ENCODE data around the gene POLH. TPM values are rescaled to one million over a fixed set of nuclear protein-coding genes. Genes with fewer than 3 reads are reported as not detected.
"Not testable (repeated sequence)": the region's sequence is repeated elsewhere in the genome, so short reads cannot be mapped to it uniquely, and the experiment has no call there.

POLH gene
- total and polyA plus RNA-seq, 5 donors from 2014 or later: 10.4 to 14.7 (median 10.8) TPM

GRCh38 chr6:43582911-43583310, 6.9 kb downstream of the POLH start:
- Histone ChIP-seq H3K4me1 (ENCODE audit: control insufficient read depth, insufficient read depth, low read length, poor library complexity, severe bottlenecking) (peaks cover 24% of the 10 kb centered on the region), H3K36me3 (ENCODE audit: control insufficient read depth, insufficient read depth, low read length) (peaks cover 31% of the 10 kb centered on the region), H3K4me3 (ENCODE audit: low read depth, low read length) (no peak overlapping the region), H3K27me3 (ENCODE audit: control insufficient read depth, insufficient read depth, low read length) (no peaks in the 10 kb centered on the region), H3K9me3 (ENCODE audit: control insufficient read depth in 2 of 2, low read length in 2 of 2) (no peaks in the 10 kb centered on the region), H3K27ac (ENCODE audit: insufficient read depth, low read length, poor library complexity, severe bottlenecking) (no peak overlapping the region)
- ATAC-seq (ENCODE audit: low read depth in 2 of 2) (no peak), DNase-seq (no peak)
- Mint-ChIP-seq H3K9me3 (no peaks in the 10 kb centered on the region), H3K27ac (peak overlapping the region; percentile 34 to 92 (median 87)), H3K27me3 (no peaks in the 10 kb centered on the region), H3K36me3 (peaks cover 44% of the 10 kb centered on the region), H3K4me1 (peaks cover 19 to 48% (median 37%) of the 10 kb centered on the region in 4 donors), H3K4me3 (no peak overlapping the region)

GRCh38 chr6:43584892-43585570, 9.0 kb downstream of the POLH start:
- Mint-ChIP-seq H3K27me3 (no peaks in the 10 kb centered on the region), H3K36me3 (peaks cover 54% of the 10 kb centered on the region), H3K4me3 (peak overlapping the region; percentile 23 to 63 (median 47)), H3K27ac (peak overlapping the region; percentile 87 to 91 (median 90)), H3K4me1 (peaks cover 10 to 36% (median 25%) of the 10 kb centered on the region in 4 donors), H3K9me3 (no peaks in the 10 kb centered on the region)
- Histone ChIP-seq H3K27ac (ENCODE audit: insufficient read depth, low read length, poor library complexity, severe bottlenecking) (peak overlapping the region; percentile 55), H3K36me3 (ENCODE audit: control insufficient read depth, insufficient read depth, low read length) (peaks cover 45% of the 10 kb centered on the region), H3K4me3 (ENCODE audit: low read depth, low read length) (peak overlapping the region; percentile 17), H3K27me3 (ENCODE audit: control insufficient read depth, insufficient read depth, low read length) (no peaks in the 10 kb centered on the region), H3K4me1 (ENCODE audit: control insufficient read depth, insufficient read depth, low read length, poor library complexity, severe bottlenecking) (peaks cover 24% of the 10 kb centered on the region), H3K9me3 (ENCODE audit: control insufficient read depth in 2 of 2, low read length in 2 of 2) (no peaks in the 10 kb centered on the region)
- peak in 2 of 3 donors; percentile 24 to 91 for DNase-seq
- ATAC-seq (ENCODE audit: low read depth in 2 of 2): peak; percentile 91 to 97

- H3K4me1 Mint-ChIP-seq: peaks cover 19 to 43% (median 22%) of the 10 kb centered on the region in 4 donors
- no peaks in the 10 kb centered on the region for H3K9me3 Mint-ChIP-seq
- H3K36me3 Mint-ChIP-seq: peaks cover 57% of the 10 kb centered on the region
- peak overlapping the region in 1 of 3 donors; percentile 95 for H3K27ac Mint-ChIP-seq
- Histone ChIP-seq H3K4me1 (ENCODE audit: control insufficient read depth, insufficient read depth, low read length, poor library complexity, severe bottlenecking) (peaks cover 24% of the 10 kb centered on the region), H3K4me3 (ENCODE audit: low read depth, low read length) (no peak overlapping the region), H3K27me3 (ENCODE audit: control insufficient read depth, insufficient read depth, low read length) (no peaks in the 10 kb centered on the region), H3K36me3 (ENCODE audit: control insufficient read depth, insufficient read depth, low read length) (peaks cover 44% of the 10 kb centered on the region), H3K27ac (ENCODE audit: insufficient read depth, low read length, poor library complexity, severe bottlenecking) (no peak overlapping the region), H3K9me3 (ENCODE audit: control insufficient read depth in 2 of 2, low read length in 2 of 2) (no peaks in the 10 kb centered on the region)
- no peak overlapping the region for H3K4me3 Mint-ChIP-seq
- no peak for ATAC-seq (ENCODE audit: low read depth in 2 of 2)
- H3K27me3 Mint-ChIP-seq: no peaks in the 10 kb centered on the region
- DNase-seq: no peak
Measured at GRCh38 chr6:43588194-43588593, 12.2 kb downstream of the POLH start.

- Mint-ChIP-seq H3K36me3 (peaks cover 43% of the 10 kb centered on the region), H3K4me1 (peaks cover 12 to 30% (median 14%) of the 10 kb centered on the region in 4 donors)
- not testable (repeated sequence) for H3K4me3 ChIP-seq (ENCODE audit: low read depth, low read length)
Measured at GRCh38 chr6:43589564-43589963, 13.6 kb downstream of the POLH start.

GRCh38 chr6:43593938-43594337, 18.0 kb downstream of the POLH start:
- Mint-ChIP-seq H3K4me3 (no peak overlapping the region), H3K27me3 (no peaks in the 10 kb centered on the region), H3K9me3 (no peaks in the 10 kb centered on the region)

More at GRCh38 chr6:43589564-43589963, 13.6 kb downstream of the POLH start:
- H3K27me3 ChIP-seq (ENCODE audit: control insufficient read depth, insufficient read depth, low read length); H3K9me3 ChIP-seq (ENCODE audit: control insufficient read depth in 2 of 2, low read length in 2 of 2); DNase-seq; H3K4me3 Mint-ChIP-seq; ATAC-seq (ENCODE audit: low read depth in 2 of 2); H3K27ac ChIP-seq (ENCODE audit: insufficient read depth, low read length, poor library complexity, severe bottlenecking); H3K9me3 Mint-ChIP-seq; H3K27me3 Mint-ChIP-seq; H3K27ac Mint-ChIP-seq: not testable (repeated sequence)
- peaks cover 40% of the 10 kb centered on the region for H3K36me3 ChIP-seq (ENCODE audit: control insufficient read depth, insufficient read depth, low read length)
- H3K4me1 ChIP-seq (ENCODE audit: control insufficient read depth, insufficient read depth, low read length, poor library complexity, severe bottlenecking): peaks cover 12% of the 10 kb centered on the region

GRCh38 chr6:43600595-43600994, 24.6 kb downstream of the POLH start:
- Mint-ChIP-seq H3K27ac (peak overlapping the region in 1 of 3 donors; percentile 20), H3K27me3 (no peaks in the 10 kb centered on the region), H3K36me3 (peaks cover 39% of the 10 kb centered on the region), H3K9me3 (peaks cover 0 to 2% (median 0%) of the 10 kb centered on the region in 7 donors), H3K4me1 (peaks cover 0 to 9% (median 4%) of the 10 kb centered on the region in 4 donors), H3K4me3 (no peak overlapping the region)
- Histone ChIP-seq H3K4me3 (ENCODE audit: low read depth, low read length) (no peak overlapping the region), H3K27me3 (ENCODE audit: control insufficient read depth, insufficient read depth, low read length) (no peaks in the 10 kb centered on the region), H3K36me3 (ENCODE audit: control insufficient read depth, insufficient read depth, low read length) (peaks cover 67% of the 10 kb centered on the region), H3K4me1 (ENCODE audit: control insufficient read depth, insufficient read depth, low read length, poor library complexity, severe bottlenecking) (no peaks in the 10 kb centered on the region), H3K9me3 (ENCODE audit: control insufficient read depth in 2 of 2, low read length in 2 of 2) (no peaks in the 10 kb centered on the region), H3K27ac (ENCODE audit: insufficient read depth, low read length, poor library complexity, severe bottlenecking) (no peak overlapping the region)
- DNase-seq (no peak), ATAC-seq (ENCODE audit: low read depth in 2 of 2) (no peak)

More at GRCh38 chr6:43593938-43594337, 18.0 kb downstream of the POLH start:
- H3K36me3 ChIP-seq (ENCODE audit: control insufficient read depth, insufficient read depth, low read length): peaks cover 30% of the 10 kb centered on the region
- peaks cover 25% of the 10 kb centered on the region for H3K36me3 Mint-ChIP-seq
- peaks cover 0 to 15% (median 7%) of the 10 kb centered on the region in 4 donors for H3K4me1 Mint-ChIP-seq
- no peak overlapping the region for H3K4me3 ChIP-seq (ENCODE audit: low read depth, low read length)
- no peaks in the 10 kb centered on the region for H3K4me1 ChIP-seq (ENCODE audit: control insufficient read depth, insufficient read depth, low read length, poor library complexity, severe bottlenecking)
- ATAC-seq (ENCODE audit: low read depth in 2 of 2) (no peak), DNase-seq (no peak)
- H3K27me3 ChIP-seq (ENCODE audit: control insufficient read depth, insufficient read depth, low read length): no peaks in the 10 kb centered on the region
- H3K27ac Mint-ChIP-seq: no peak overlapping the region
- H3K27ac ChIP-seq (ENCODE audit: insufficient read depth, low read length, poor library complexity, severe bottlenecking): no peak overlapping the region
- no peaks in the 10 kb centered on the region for H3K9me3 ChIP-seq (ENCODE audit: control insufficient read depth in 2 of 2, low read length in 2 of 2)

- H3K9me3 Mint-ChIP-seq: peaks cover 0 to 2% (median 0%) of the 10 kb centered on the region in 7 donors
- ATAC-seq (ENCODE audit: low read depth in 2 of 2) (no peak), DNase-seq (no peak)
- H3K36me3 Mint-ChIP-seq: peaks cover 35% of the 10 kb centered on the region
- Histone ChIP-seq H3K4me3 (ENCODE audit: low read depth, low read length) (no peak overlapping the region), H3K27ac (ENCODE audit: insufficient read depth, low read length, poor library complexity, severe bottlenecking) (no peak overlapping the region), H3K27me3 (ENCODE audit: control insufficient read depth, insufficient read depth, low read length) (no peaks in the 10 kb centered on the region), H3K36me3 (ENCODE audit: control insufficient read depth, insufficient read depth, low read length) (peaks cover 60% of the 10 kb centered on the region), H3K9me3 (ENCODE audit: control insufficient read depth in 2 of 2, low read length in 2 of 2) (no peaks in the 10 kb centered on the region), H3K4me1 (ENCODE audit: control insufficient read depth, insufficient read depth, low read length, poor library complexity, severe bottlenecking) (no peaks in the 10 kb centered on the region)
- H3K4me1 Mint-ChIP-seq: peaks cover 2 to 14% (median 8%) of the 10 kb centered on the region in 4 donors
- H3K27me3 Mint-ChIP-seq: no peaks in the 10 kb centered on the region
- H3K27ac Mint-ChIP-seq: no peak overlapping the region
- no peak overlapping the region for H3K4me3 Mint-ChIP-seq
Measured at GRCh38 chr6:43604174-43604573, 28.2 kb downstream of the POLH start.

- no peak for ATAC-seq (ENCODE audit: low read depth in 2 of 2)
- no peaks in the 10 kb centered on the region for H3K4me1 ChIP-seq (ENCODE audit: control insufficient read depth, insufficient read depth, low read length, poor library complexity, severe bottlenecking)
- no peak for DNase-seq
- no peak overlapping the region for H3K4me3 Mint-ChIP-seq
- H3K27ac Mint-ChIP-seq: no peak overlapping the region
- H3K27me3 ChIP-seq (ENCODE audit: control insufficient read depth, insufficient read depth, low read length): no peaks in the 10 kb centered on the region
- peaks cover 60% of the 10 kb centered on the region for H3K36me3 ChIP-seq (ENCODE audit: control insufficient read depth, insufficient read depth, low read length)
- peaks cover 2 to 14% (median 9%) of the 10 kb centered on the region in 4 donors for H3K4me1 Mint-ChIP-seq
- no peak overlapping the region for H3K4me3 ChIP-seq (ENCODE audit: low read depth, low read length)
- H3K9me3 Mint-ChIP-seq: no peaks in the 10 kb centered on the region
- H3K36me3 Mint-ChIP-seq: peaks cover 31% of the 10 kb centered on the region
- no peak overlapping the region for H3K27ac ChIP-seq (ENCODE audit: insufficient read depth, low read length, poor library complexity, severe bottlenecking)
- H3K9me3 ChIP-seq (ENCODE audit: control insufficient read depth in 2 of 2, low read length in 2 of 2): no peaks in the 10 kb centered on the region
- H3K27me3 Mint-ChIP-seq: no peaks in the 10 kb centered on the region
Measured at GRCh38 chr6:43606019-43606418, 30.0 kb downstream of the POLH start.

Measured in CD4-positive, CD25-positive, alpha-beta regulatory T cell (primary cell).